ENCODE data around the gene LAMA3. TPM values are rescaled to one million over a fixed set of nuclear protein-coding genes. Genes with fewer than 3 reads are reported as not detected.

Gene LAMA3
- total RNA-seq, 4 donors from 2014 or later: 155 to 456 (median 173) TPM

GRCh38 chr18:23758281-23758680, 69.0 kb downstream of the LAMA3 start:
- intact Hi-C loops (cut with DNase I; ENCODE audit: low total_unique reads): no loop called here
- no peak for DNase-seq (ENCODE audit: low spot score in 2 of 2)
- H3K4me3 ChIP-seq (ENCODE audit: low read depth, poor library complexity, severe bottlenecking): no peak overlapping the region
- WGBS, 2 donors: 88 to 93% methylated on average over 14 of the region's 14 CpGs
- TF ChIP-seq CTCF (IDR thresholded peaks at IDR 0.05) (no peak), POLR2A (IDR thresholded peaks at IDR 0.05) (no peak)

- WGBS, 2 donors: 92 to 93% methylated on average over 5 of the region's 5 CpGs
- TF ChIP-seq CTCF (IDR thresholded peaks at IDR 0.05) (no peak), POLR2A (IDR thresholded peaks at IDR 0.05) (no peak)
These were observed 72.7 kb downstream of the LAMA3 start for GRCh38 chr18:23761941-23762340.

GRCh38 chr18:23763343-23763742, 74.1 kb downstream of the LAMA3 start:
- H3K4me3 ChIP-seq (ENCODE audit: low read depth, poor library complexity, severe bottlenecking): no peak overlapping the region
- no peak for TF ChIP-seq POLR2A (IDR thresholded peaks at IDR 0.05)
- TF ChIP-seq CTCF (IDR thresholded peaks at IDR 0.05): no peak
- DNase-seq (ENCODE audit: low spot score in 2 of 2): no peak
- 91 to 92% methylated on average over 4 of the region's 4 CpGs for WGBS, 2 donors
- intact Hi-C loops (cut with DNase I; ENCODE audit: low total_unique reads): no loop called here

More at GRCh38 chr18:23761941-23762340, 72.7 kb downstream of the LAMA3 start:
- no peak for DNase-seq (ENCODE audit: low spot score in 2 of 2)
- H3K4me3 ChIP-seq (ENCODE audit: low read depth, poor library complexity, severe bottlenecking): no peak overlapping the region
- intact Hi-C loops (cut with DNase I; ENCODE audit: low total_unique reads): no loop called here

- no peak overlapping the region for H3K4me3 ChIP-seq (ENCODE audit: low read depth, poor library complexity, severe bottlenecking)
- DNase-seq (ENCODE audit: low spot score in 2 of 2): no peak
- TF ChIP-seq POLR2A (IDR thresholded peaks at IDR 0.05) (no peak), CTCF (IDR thresholded peaks at IDR 0.05) (no peak)
- intact Hi-C loops (cut with DNase I; ENCODE audit: low total_unique reads): no loop called here
- 91 to 97% methylated on average over 1 of the region's 1 CpG for WGBS, 2 donors
These were observed 76.7 kb downstream of the LAMA3 start for GRCh38 chr18:23765931-23766330.

GRCh38 chr18:23772327-23773024, 83.2 kb downstream of the LAMA3 start:
- TF ChIP-seq POLR2A (IDR thresholded peaks at IDR 0.05) (no peak), CTCF (IDR thresholded peaks at IDR 0.05) (no peak)
- intact Hi-C loops (cut with DNase I; ENCODE audit: low total_unique reads): no loop called here
- no peak for DNase-seq (ENCODE audit: low spot score in 2 of 2)
- no peak overlapping the region for H3K4me3 ChIP-seq (ENCODE audit: low read depth, poor library complexity, severe bottlenecking)
- 63 to 72% methylated on average over 4 of the region's 4 CpGs for WGBS, 2 donors

GRCh38 chr18:23776306-23776705, 87.1 kb downstream of the LAMA3 start:
- DNase-seq (ENCODE audit: low spot score in 2 of 2): no peak
- intact Hi-C loops (cut with DNase I; ENCODE audit: low total_unique reads): no loop called here
- no peak overlapping the region for H3K4me3 ChIP-seq (ENCODE audit: low read depth, poor library complexity, severe bottlenecking)
- 71 to 77% methylated on average over 3 of the region's 3 CpGs for WGBS, 2 donors
- TF ChIP-seq CTCF (IDR thresholded peaks at IDR 0.05) (no peak), POLR2A (IDR thresholded peaks at IDR 0.05) (no peak)
